ENCODE data around the gene TENM3.

TENM3 gene

GRCh38 chr4:182208526-182209050, 34.6 kb upstream of the TENM3 start:
- H3K27ac ChIP-seq (ENCODE audit: insufficient read depth, low read length, poor library complexity, severe bottlenecking): no peak overlapping the region
- DNase-seq: no peak
- no peak overlapping the region for H3K4me3 ChIP-seq (ENCODE audit: insufficient read depth, low read depth, low read length, poor library complexity, severe bottlenecking)
- no peaks in the 10 kb centered on the region for H3K4me1 ChIP-seq (ENCODE audit: control insufficient read depth, insufficient read depth, low read length, poor library complexity, severe bottlenecking)
- H3K9me3 ChIP-seq (ENCODE audit: control insufficient read depth, low read length): no peaks in the 10 kb centered on the region
- H3K36me3 ChIP-seq (ENCODE audit: control insufficient read depth, insufficient read depth, low read length): no peaks in the 10 kb centered on the region
- H3K27me3 ChIP-seq (replicated peaks; ENCODE audit: control insufficient read depth, insufficient read depth, low read length, poor library complexity, severe bottlenecking): no peaks in the 10 kb centered on the region

DNA sequence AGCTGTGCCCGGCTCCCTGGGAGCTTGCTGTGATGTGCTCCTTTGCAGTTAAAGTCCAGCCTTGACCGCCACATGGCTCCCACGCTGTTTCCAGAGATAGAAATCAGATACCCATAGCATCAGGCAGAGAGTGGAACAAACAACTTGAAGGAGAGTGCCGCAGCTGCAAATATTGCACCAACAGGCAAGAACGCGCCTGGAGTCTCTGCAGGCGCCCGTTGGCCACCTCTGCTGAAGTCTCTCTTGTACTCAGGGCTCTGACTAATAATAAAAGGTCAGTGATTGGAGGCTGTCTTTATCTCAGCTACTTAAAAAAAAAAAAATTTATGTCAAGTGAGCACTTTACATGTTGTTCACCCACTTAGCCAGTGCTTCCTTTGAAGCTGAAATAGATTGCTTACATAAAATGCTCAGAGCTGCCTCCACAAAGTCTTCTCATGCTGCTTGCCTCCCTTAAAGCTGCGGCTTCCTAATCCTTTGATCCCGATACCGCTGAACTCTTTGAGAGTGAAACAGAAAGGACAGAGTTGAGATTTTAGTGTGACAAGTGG, 30.9 kb upstream of the TENM3 start:
- no peak overlapping the region for H3K4me3 ChIP-seq (ENCODE audit: insufficient read depth, low read depth, low read length, poor library complexity, severe bottlenecking)
- H3K27me3 ChIP-seq (replicated peaks; ENCODE audit: control insufficient read depth, insufficient read depth, low read length, poor library complexity, severe bottlenecking): no peaks in the 10 kb centered on the region
- H3K9me3 ChIP-seq (ENCODE audit: control insufficient read depth, low read length): no peaks in the 10 kb centered on the region
- no peak overlapping the region for H3K27ac ChIP-seq (ENCODE audit: insufficient read depth, low read length, poor library complexity, severe bottlenecking)
- DNase-seq: no peak
- H3K36me3 ChIP-seq (ENCODE audit: control insufficient read depth, insufficient read depth, low read length): no peaks in the 10 kb centered on the region
- H3K4me1 ChIP-seq (ENCODE audit: control insufficient read depth, insufficient read depth, low read length, poor library complexity, severe bottlenecking): no peaks in the 10 kb centered on the region

DNA sequence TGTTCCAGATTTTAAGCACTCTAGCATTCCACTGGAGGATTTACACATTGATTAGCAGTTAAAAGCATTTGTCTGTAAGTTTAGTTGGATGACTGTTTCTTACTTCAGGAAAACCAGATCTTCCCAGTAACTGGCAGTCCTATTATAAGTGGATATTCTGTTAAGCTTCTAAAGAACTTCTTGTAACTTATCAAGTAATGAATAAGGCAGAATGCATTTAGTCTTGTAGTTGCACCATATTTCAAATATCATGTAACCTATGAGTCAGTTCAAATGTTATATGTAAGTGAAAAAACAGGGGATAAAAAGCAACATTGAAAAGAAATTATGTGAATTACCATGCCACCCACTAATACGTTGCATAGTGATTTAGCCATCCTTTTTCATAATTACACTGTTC, 30.2 kb upstream of the TENM3 start:
- Histone ChIP-seq H3K27ac (ENCODE audit: insufficient read depth, low read length, poor library complexity, severe bottlenecking) (no peak overlapping the region), H3K4me3 (ENCODE audit: insufficient read depth, low read depth, low read length, poor library complexity, severe bottlenecking) (no peak overlapping the region), H3K4me1 (ENCODE audit: control insufficient read depth, insufficient read depth, low read length, poor library complexity, severe bottlenecking) (no peaks in the 10 kb centered on the region), H3K27me3 (replicated peaks; ENCODE audit: control insufficient read depth, insufficient read depth, low read length, poor library complexity, severe bottlenecking) (no peaks in the 10 kb centered on the region), H3K9me3 (ENCODE audit: control insufficient read depth, low read length) (no peaks in the 10 kb centered on the region), H3K36me3 (ENCODE audit: control insufficient read depth, insufficient read depth, low read length) (no peaks in the 10 kb centered on the region)
- no peak for DNase-seq

- no peaks in the 10 kb centered on the region for H3K36me3 ChIP-seq (ENCODE audit: control insufficient read depth, insufficient read depth, low read length)
- H3K4me1 ChIP-seq (ENCODE audit: control insufficient read depth, insufficient read depth, low read length, poor library complexity, severe bottlenecking): no peaks in the 10 kb centered on the region
- no peak overlapping the region for H3K27ac ChIP-seq (ENCODE audit: insufficient read depth, low read length, poor library complexity, severe bottlenecking)
- no peak for DNase-seq
- no peak overlapping the region for H3K4me3 ChIP-seq (ENCODE audit: insufficient read depth, low read depth, low read length, poor library complexity, severe bottlenecking)
- H3K27me3 ChIP-seq (replicated peaks; ENCODE audit: control insufficient read depth, insufficient read depth, low read length, poor library complexity, severe bottlenecking): no peaks in the 10 kb centered on the region
- H3K9me3 ChIP-seq (ENCODE audit: control insufficient read depth, low read length): no peaks in the 10 kb centered on the region
These were observed 28.1 kb upstream of the TENM3 start for GRCh38 chr4:182215148-182215547.

DNA sequence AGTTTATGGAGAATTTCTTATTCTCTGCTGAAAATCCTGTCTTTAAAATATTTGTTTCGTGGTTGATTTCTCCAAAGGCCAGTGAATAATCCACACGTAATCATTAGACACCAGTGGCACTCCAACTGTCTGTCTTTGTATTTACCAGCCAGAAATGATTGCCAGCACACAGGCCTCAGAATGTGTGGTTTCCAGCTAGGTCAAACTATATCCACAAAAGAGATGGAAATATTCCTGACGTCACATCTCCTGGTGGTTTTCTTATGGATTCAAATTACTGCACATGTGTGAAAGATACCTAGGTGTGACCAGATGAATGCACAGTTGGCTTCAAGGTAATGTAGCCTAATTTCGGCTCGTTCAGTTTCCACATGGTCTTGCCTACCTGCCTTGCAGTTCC, 27.2 kb upstream of the TENM3 start:
- no peak for DNase-seq
- Histone ChIP-seq H3K27me3 (replicated peaks; ENCODE audit: control insufficient read depth, insufficient read depth, low read length, poor library complexity, severe bottlenecking) (no peaks in the 10 kb centered on the region), H3K36me3 (ENCODE audit: control insufficient read depth, insufficient read depth, low read length) (no peaks in the 10 kb centered on the region), H3K27ac (ENCODE audit: insufficient read depth, low read length, poor library complexity, severe bottlenecking) (no peak overlapping the region), H3K4me3 (ENCODE audit: insufficient read depth, low read depth, low read length, poor library complexity, severe bottlenecking) (no peak overlapping the region), H3K4me1 (ENCODE audit: control insufficient read depth, insufficient read depth, low read length, poor library complexity, severe bottlenecking) (no peaks in the 10 kb centered on the region), H3K9me3 (ENCODE audit: control insufficient read depth, low read length) (no peaks in the 10 kb centered on the region)

- H3K27me3 ChIP-seq (replicated peaks; ENCODE audit: control insufficient read depth, insufficient read depth, low read length, poor library complexity, severe bottlenecking): no peaks in the 10 kb centered on the region
- no peak overlapping the region for H3K27ac ChIP-seq (ENCODE audit: insufficient read depth, low read length, poor library complexity, severe bottlenecking)
- H3K36me3 ChIP-seq (ENCODE audit: control insufficient read depth, insufficient read depth, low read length): no peaks in the 10 kb centered on the region
- H3K9me3 ChIP-seq (ENCODE audit: control insufficient read depth, low read length): no peaks in the 10 kb centered on the region
- no peak for DNase-seq
- no peak overlapping the region for H3K4me3 ChIP-seq (ENCODE audit: insufficient read depth, low read depth, low read length, poor library complexity, severe bottlenecking)
- no peaks in the 10 kb centered on the region for H3K4me1 ChIP-seq (ENCODE audit: control insufficient read depth, insufficient read depth, low read length, poor library complexity, severe bottlenecking)
These were observed 23.7 kb upstream of the TENM3 start for GRCh38 chr4:182219411-182220056.

- no peak for DNase-seq
- Histone ChIP-seq H3K27ac (ENCODE audit: insufficient read depth, low read length, poor library complexity, severe bottlenecking) (no peak overlapping the region), H3K9me3 (ENCODE audit: control insufficient read depth, low read length) (no peaks in the 10 kb centered on the region), H3K27me3 (replicated peaks; ENCODE audit: control insufficient read depth, insufficient read depth, low read length, poor library complexity, severe bottlenecking) (no peaks in the 10 kb centered on the region), H3K4me1 (ENCODE audit: control insufficient read depth, insufficient read depth, low read length, poor library complexity, severe bottlenecking) (no peaks in the 10 kb centered on the region), H3K36me3 (ENCODE audit: control insufficient read depth, insufficient read depth, low read length) (no peaks in the 10 kb centered on the region), H3K4me3 (ENCODE audit: insufficient read depth, low read depth, low read length, poor library complexity, severe bottlenecking) (no peak overlapping the region)
These were observed 21.2 kb upstream of the TENM3 start for GRCh38 chr4:182221987-182222386.

DNA sequence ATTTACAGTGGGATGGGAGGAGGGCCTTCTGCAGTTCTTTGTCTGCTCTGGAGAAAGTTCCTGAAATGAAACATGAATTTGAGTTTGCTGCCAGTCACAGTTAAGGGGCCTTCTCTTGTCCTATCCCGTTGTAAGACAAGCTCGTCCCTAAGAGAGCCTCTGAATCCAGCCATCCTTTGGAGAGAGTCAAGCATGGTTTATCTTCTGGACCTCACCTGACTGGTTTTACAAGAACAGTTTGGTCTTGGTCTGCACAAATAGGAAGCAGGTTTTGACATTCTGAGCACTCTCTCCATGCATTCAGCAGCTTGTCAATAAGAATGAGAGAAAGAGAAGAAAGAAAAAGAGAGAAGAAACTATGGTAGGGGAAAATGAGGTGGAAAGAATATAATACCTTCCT, 20.4 kb upstream of the TENM3 start:
- no peaks in the 10 kb centered on the region for H3K36me3 ChIP-seq (ENCODE audit: control insufficient read depth, insufficient read depth, low read length)
- H3K27me3 ChIP-seq (replicated peaks; ENCODE audit: control insufficient read depth, insufficient read depth, low read length, poor library complexity, severe bottlenecking): no peaks in the 10 kb centered on the region
- H3K27ac ChIP-seq (ENCODE audit: insufficient read depth, low read length, poor library complexity, severe bottlenecking): no peak overlapping the region
- H3K9me3 ChIP-seq (ENCODE audit: control insufficient read depth, low read length): no peaks in the 10 kb centered on the region
- no peak for DNase-seq
- no peaks in the 10 kb centered on the region for H3K4me1 ChIP-seq (ENCODE audit: control insufficient read depth, insufficient read depth, low read length, poor library complexity, severe bottlenecking)
- no peak overlapping the region for H3K4me3 ChIP-seq (ENCODE audit: insufficient read depth, low read depth, low read length, poor library complexity, severe bottlenecking)

DNA sequence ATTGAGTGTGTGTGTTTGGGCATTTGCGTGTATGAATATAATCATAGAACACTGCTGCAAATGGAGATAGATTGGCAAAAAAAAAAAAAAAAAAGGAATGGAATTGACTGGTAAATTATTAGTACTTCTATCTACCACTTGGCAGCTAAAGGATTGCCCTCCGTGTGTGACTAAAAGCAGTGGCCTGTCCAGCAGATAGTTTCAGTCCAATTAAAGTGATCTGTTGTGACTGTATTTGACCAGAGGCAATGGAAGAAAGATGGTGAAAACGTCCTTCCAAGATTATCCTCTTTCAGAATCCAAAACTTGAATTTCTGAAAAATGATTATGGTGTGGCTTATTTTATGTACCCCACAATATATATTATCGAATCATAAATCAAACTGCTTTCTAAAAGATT, 19.5 kb upstream of the TENM3 start:
- Histone ChIP-seq H3K36me3 (ENCODE audit: control insufficient read depth, insufficient read depth, low read length) (no peaks in the 10 kb centered on the region), H3K27ac (ENCODE audit: insufficient read depth, low read length, poor library complexity, severe bottlenecking) (no peak overlapping the region), H3K27me3 (replicated peaks; ENCODE audit: control insufficient read depth, insufficient read depth, low read length, poor library complexity, severe bottlenecking) (no peaks in the 10 kb centered on the region), H3K9me3 (ENCODE audit: control insufficient read depth, low read length) (no peaks in the 10 kb centered on the region), H3K4me1 (ENCODE audit: control insufficient read depth, insufficient read depth, low read length, poor library complexity, severe bottlenecking) (no peaks in the 10 kb centered on the region), H3K4me3 (ENCODE audit: insufficient read depth, low read depth, low read length, poor library complexity, severe bottlenecking) (no peak overlapping the region)
- no peak for DNase-seq

GRCh38 chr4:182224192-182224850, 18.9 kb upstream of the TENM3 start:
- no peak for DNase-seq
- no peaks in the 10 kb centered on the region for H3K27me3 ChIP-seq (replicated peaks; ENCODE audit: control insufficient read depth, insufficient read depth, low read length, poor library complexity, severe bottlenecking)
- no peaks in the 10 kb centered on the region for H3K9me3 ChIP-seq (ENCODE audit: control insufficient read depth, low read length)
- H3K36me3 ChIP-seq (ENCODE audit: control insufficient read depth, insufficient read depth, low read length): no peaks in the 10 kb centered on the region
- H3K27ac ChIP-seq (ENCODE audit: insufficient read depth, low read length, poor library complexity, severe bottlenecking): no peak overlapping the region
- no peaks in the 10 kb centered on the region for H3K4me1 ChIP-seq (ENCODE audit: control insufficient read depth, insufficient read depth, low read length, poor library complexity, severe bottlenecking)
- H3K4me3 ChIP-seq (ENCODE audit: insufficient read depth, low read depth, low read length, poor library complexity, severe bottlenecking): no peak overlapping the region

Measured in effector memory CD4-positive, alpha-beta T cell (primary cell).